Mesenchymal stem cell (in vitro differentiated cells and primary cell): Measurements from ENCODE around the gene CERK.

Source experiments
- DNase-seq: peaks from one replicate; pipeline ENCODE4 v3.0.0-alpha.2; 2013
- H2AFZ ChIP-seq: one replicate; pipeline ENCODE4 v1.6.1; 2013; ENCODE audit warnings: low read depth, mild to moderate bottlenecking, control low read depth, inconsistent platforms, low read length, moderate library complexity
- H2AK5ac ChIP-seq: 2 replicates; pipeline ENCODE4 v1.6.1; 2013; ENCODE audit warnings: low read length, moderate library complexity, mild to moderate bottlenecking, inconsistent platforms; ENCODE audit not compliant: severe bottlenecking
- H2BK120ac ChIP-seq: one replicate; pipeline ENCODE4 v1.6.1; 2013; ENCODE audit warnings: low read depth, mild to moderate bottlenecking, inconsistent platforms, low read length, moderate library complexity
- H2BK12ac ChIP-seq, 2 experiments: one replicate each; pipeline ENCODE4 v1.6.1; 2013; ENCODE audit warnings: inconsistent platforms in 2 of 2, low read length in 2 of 2, mild to moderate bottlenecking in 2 of 2, moderate library complexity in 2 of 2, control low read depth in 1 of 2
- H2BK15ac ChIP-seq: one replicate; pipeline ENCODE4 v1.6.1; 2013; ENCODE audit warnings: mild to moderate bottlenecking, low read depth, inconsistent platforms; ENCODE audit not compliant: poor library complexity, severe bottlenecking
- H2BK5ac ChIP-seq: 2 replicates; pipeline ENCODE4 v1.6.1; 2013; ENCODE audit warnings: low read depth, mild to moderate bottlenecking, low read length, control low read depth, inconsistent platforms; ENCODE audit not compliant: poor library complexity, severe bottlenecking
- H3K14ac ChIP-seq, 2 experiments: one replicate each; pipeline ENCODE4 v1.6.1; 2013; ENCODE audit warnings: inconsistent platforms in 2 of 2, low read length in 2 of 2, control low read depth in 1 of 2, mild to moderate bottlenecking in 1 of 2, moderate library complexity in 1 of 2
- H3K18ac ChIP-seq, 2 experiments: one replicate each; pipeline ENCODE4 v1.6.1; 2013; ENCODE audit warnings: inconsistent platforms in 2 of 2, low read length in 2 of 2, control low read depth in 1 of 2, low read depth in 1 of 2, mild to moderate bottlenecking in 1 of 2
- H3K23ac ChIP-seq, 2 experiments: one replicate each; pipeline ENCODE4 v1.6.1; 2013; ENCODE audit warnings: inconsistent platforms in 2 of 2, low read length in 2 of 2, mild to moderate bottlenecking in 2 of 2, moderate library complexity in 2 of 2, control low read depth in 1 of 2
- H3K27ac ChIP-seq: 2 replicates; pipeline ENCODE4 v1.5.1; 2013; ENCODE audit warnings: mild to moderate bottlenecking, moderate library complexity, low read length, control low read depth, inconsistent platforms; ENCODE audit not compliant: poor library complexity, severe bottlenecking
- H3K27me3 ChIP-seq, 2 experiments: 2 replicates each; pipeline versions ENCODE4 v1.6.1 to v1.7.0; 2013; ENCODE audit warnings: low read length in 2 of 2, mild to moderate bottlenecking in 2 of 2, moderate library complexity in 2 of 2, control low read depth in 1 of 2, inconsistent platforms in 1 of 2; ENCODE audit not compliant: control insufficient read depth in 1 of 2, insufficient read depth in 1 of 2
- H3K36me3 ChIP-seq, 2 experiments: 2 replicates each; pipeline versions ENCODE4 v1.6.1 to v1.7.0; 2013; ENCODE audit warnings: low read length in 2 of 2, control low read depth in 1 of 2, inconsistent platforms in 1 of 2, low read depth in 1 of 2, mild to moderate bottlenecking in 1 of 2; ENCODE audit not compliant: insufficient read depth in 2 of 2, control insufficient read depth in 1 of 2
- H3K4ac ChIP-seq, 2 experiments: one replicate each; pipeline ENCODE4 v1.6.1; 2013; ENCODE audit warnings: inconsistent platforms in 2 of 2, low read length in 2 of 2, mild to moderate bottlenecking in 2 of 2, moderate library complexity in 2 of 2, control low read depth in 1 of 2, low read depth in 1 of 2
- H3K4me1 ChIP-seq: 2 replicates; pipeline ENCODE4 v1.6.1; 2013; ENCODE audit warnings: low read depth, low read length, control low read depth; ENCODE audit not compliant: control insufficient read depth, insufficient read depth
- H3K4me2 ChIP-seq: 2 replicates; pipeline ENCODE4 v1.6.1; 2013; ENCODE audit warnings: low read length, mild to moderate bottlenecking, inconsistent platforms; ENCODE audit not compliant: poor library complexity, severe bottlenecking
- H3K4me3 ChIP-seq, 2 experiments: 2 replicates each; pipeline versions ENCODE4 v1.5.1 to v1.7.0; 2013; ENCODE audit warnings: low read length in 2 of 2, mild to moderate bottlenecking in 2 of 2, control low read depth in 1 of 2, low read depth in 1 of 2; ENCODE audit not compliant: insufficient read depth in 1 of 2
- H3K79me1 ChIP-seq: replicated peaks from 2 replicates; pipeline ENCODE4 v1.6.1; 2013; ENCODE audit warnings: mild to moderate bottlenecking, control low read depth, low read length, inconsistent platforms; ENCODE audit not compliant: poor library complexity, severe bottlenecking
- H3K9ac ChIP-seq: 2 replicates; pipeline ENCODE4 v1.7.0; 2013; ENCODE audit warnings: mild to moderate bottlenecking, low read length, moderate library complexity
- H3K9me3 ChIP-seq: 2 replicates; pipeline ENCODE4 v1.7.0; 2013; ENCODE audit warnings: mild to moderate bottlenecking, low read length; ENCODE audit not compliant: control insufficient read depth
- H4K8ac ChIP-seq: one replicate; pipeline ENCODE4 v1.6.1; 2013; ENCODE audit warnings: inconsistent platforms, mild to moderate bottlenecking, low read length, moderate library complexity
- H4K91ac ChIP-seq: one replicate; pipeline ENCODE4 v1.6.1; 2013; ENCODE audit warnings: mild to moderate bottlenecking, low read length, inconsistent platforms
- WGBS: methylation state at CpG from one replicate; pipeline ENCODE4 v1.1.7; 2013; ENCODE audit warnings: mixed read lengths; 5-methylcytosine and 5-hydroxymethylcytosine counted together

The CERK gene

DNA sequence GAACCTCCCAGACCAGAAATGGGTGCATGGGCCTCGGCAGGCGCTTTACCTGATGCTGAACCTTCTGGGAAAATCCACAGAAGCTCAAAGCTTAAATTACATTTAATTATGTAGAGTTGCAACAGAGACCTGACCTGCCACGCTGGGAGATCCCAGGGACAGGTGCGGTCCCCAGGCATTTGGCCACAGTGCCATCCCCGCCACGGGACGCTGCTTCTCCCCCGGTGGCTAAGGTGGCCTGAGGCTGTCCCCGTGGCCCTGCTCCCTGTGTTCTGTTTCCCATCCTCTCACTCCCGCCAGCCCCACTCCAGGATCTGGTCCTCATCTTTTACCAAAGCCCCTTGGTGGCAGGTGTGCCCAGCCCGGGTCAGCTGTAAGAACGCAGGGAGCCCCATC, 78.3 kb downstream of the CERK start:
- Histone ChIP-seq H3K4me1 (peaks cover 10% of the 10 kb centered on the region), H2BK120ac (no peak overlapping the region), H3K4me3 (no peak overlapping the region), H3K4ac (no peak overlapping the region), H3K23ac (no peak overlapping the region), H3K9ac (no peak overlapping the region), H3K9me3 (no peaks in the 10 kb centered on the region), H2AK5ac (no peak overlapping the region), H3K79me1 (peaks cover 15% of the 10 kb centered on the region), H3K18ac (no peak overlapping the region), H3K4me2 (no peak overlapping the region), H2BK5ac (no peak overlapping the region), H3K36me3 (peaks cover 6 to 62% of the 10 kb centered on the region in 2 experiments), H4K91ac (no peak overlapping the region), H3K14ac (no peak overlapping the region), H3K27me3 (no peaks in the 10 kb centered on the region), H2AFZ (no peak overlapping the region), H2BK15ac (no peak overlapping the region), H2BK12ac (peak overlapping the region in 1 of 2 experiments; percentile 12), H3K27ac (no peak overlapping the region), H4K8ac (no peak overlapping the region)
- DNase-seq, result no peak
- 93% methylated on average over 11 of the region's 12 CpGs for WGBS

DNA sequence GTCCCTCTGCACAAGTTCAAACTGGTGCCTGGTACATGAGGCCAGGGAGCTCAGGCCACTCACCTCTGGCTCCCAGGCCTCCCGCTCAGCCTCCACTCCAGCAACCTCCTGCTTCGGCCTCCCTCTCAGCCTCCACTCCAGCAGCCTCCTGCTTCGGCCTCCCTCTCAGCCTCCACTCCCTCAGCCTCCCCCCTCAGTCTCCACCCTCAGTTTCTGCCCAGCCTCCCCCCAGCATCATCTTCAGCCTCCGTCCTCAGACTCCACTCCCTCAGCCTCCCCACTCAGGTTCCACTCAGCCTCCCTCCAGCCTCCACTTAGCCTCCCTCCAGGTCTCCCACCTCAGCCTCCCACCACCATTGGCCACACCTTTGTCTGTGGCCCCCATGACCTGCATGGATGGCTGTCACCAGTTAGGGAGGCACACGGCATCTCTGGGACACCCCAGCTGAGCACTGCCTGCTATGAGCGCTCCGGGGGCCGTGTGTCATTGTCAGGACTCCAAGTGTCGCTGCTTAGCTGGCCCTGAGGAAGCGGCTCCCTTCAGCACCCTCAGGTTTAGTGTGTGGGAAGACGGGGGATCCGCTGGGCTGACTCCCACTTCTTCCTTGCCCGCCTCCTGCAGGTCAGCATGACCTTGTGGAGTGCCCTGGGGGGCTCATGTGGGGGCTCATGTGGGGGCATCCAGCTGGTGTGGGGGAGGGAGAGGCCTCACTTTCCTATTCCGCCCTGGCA, 78.8 kb downstream of the CERK start:
- peak overlapping the region; percentile 44 for H2BK15ac ChIP-seq
- no peak overlapping the region for H3K14ac ChIP-seq
- peaks cover 10% of the 10 kb centered on the region for H3K4me1 ChIP-seq
- no peak overlapping the region for H4K8ac ChIP-seq
- no peak overlapping the region for H2BK120ac ChIP-seq
- DNase-seq, result no peak
- no peak overlapping the region for H3K18ac ChIP-seq
- 94% methylated on average over 14 of the region's 14 CpGs for WGBS
- H3K4ac ChIP-seq, result no peak overlapping the region
- no peak overlapping the region for H4K91ac ChIP-seq
- no peak overlapping the region for H3K27ac ChIP-seq
- H2BK12ac ChIP-seq, result no peak overlapping the region
- no peak overlapping the region for H3K9ac ChIP-seq
- H3K4me2 ChIP-seq, result no peak overlapping the region
- H2BK5ac ChIP-seq, result no peak overlapping the region
- peak overlapping the region in 1 of 2 experiments; percentile 5 for H3K4me3 ChIP-seq
- H3K9me3 ChIP-seq, result no peaks in the 10 kb centered on the region
- no peak overlapping the region for H2AK5ac ChIP-seq
- H3K27me3 ChIP-seq, result no peaks in the 10 kb centered on the region
- H3K79me1 ChIP-seq, result peaks cover 19% of the 10 kb centered on the region
- no peak overlapping the region for H2AFZ ChIP-seq
- H3K36me3 ChIP-seq, result peaks cover 3 to 56% of the 10 kb centered on the region in 2 experiments
- H3K23ac ChIP-seq, result no peak overlapping the region

DNA sequence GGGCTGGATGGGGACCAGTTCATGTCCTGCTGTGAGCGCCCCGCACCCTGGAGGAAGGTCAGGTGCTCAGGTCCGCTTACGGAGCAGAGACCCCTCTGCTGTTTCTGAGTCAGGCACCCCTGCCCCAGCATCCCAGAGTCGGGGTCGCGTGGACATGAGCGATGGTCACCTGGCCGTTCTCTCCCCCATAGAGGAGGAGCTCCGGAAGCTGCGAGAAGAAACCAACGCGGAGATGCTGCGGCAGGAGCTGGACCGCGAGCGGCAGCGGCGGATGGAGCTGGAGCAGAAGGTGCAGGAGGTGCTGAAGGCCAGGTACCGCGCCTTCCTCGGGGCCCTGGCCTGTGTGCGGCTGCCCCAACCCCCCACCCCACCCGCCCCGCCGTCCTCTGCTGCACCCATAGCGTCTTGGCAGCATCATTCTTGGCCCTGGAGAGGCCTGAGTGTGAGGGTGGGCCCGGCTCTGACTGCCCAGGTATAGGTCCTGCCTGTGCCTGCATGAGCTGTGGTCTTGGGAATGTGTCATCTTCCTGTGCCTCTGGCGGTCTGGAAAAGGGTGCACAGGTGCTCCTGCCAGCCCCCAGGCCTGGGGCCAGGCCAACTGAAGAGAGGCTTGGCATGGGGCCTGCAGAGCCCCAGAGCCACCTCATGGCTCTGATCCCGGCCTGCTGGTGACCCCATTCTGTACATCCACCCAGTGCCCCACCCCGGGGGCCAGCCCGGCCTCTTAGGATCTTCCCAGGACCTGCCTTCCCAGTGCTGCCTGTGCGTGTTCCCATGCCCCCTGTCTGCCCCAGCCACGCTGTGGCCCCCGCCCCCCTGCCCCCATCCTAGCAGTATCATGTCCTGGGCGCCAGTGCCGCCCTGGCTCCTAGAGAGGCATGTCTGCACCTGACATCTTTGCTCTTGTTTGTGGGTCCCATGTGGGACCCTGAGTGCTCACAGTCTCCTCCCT, 79.8 kb downstream of the CERK start:
- H3K14ac ChIP-seq, result no peak overlapping the region
- H3K79me1 ChIP-seq, result peaks cover 25% of the 10 kb centered on the region
- no peak overlapping the region for H3K4me2 ChIP-seq
- no peak for DNase-seq
- H2BK12ac ChIP-seq, result no peak overlapping the region
- H3K4me3 ChIP-seq, result no peak overlapping the region
- no peak overlapping the region for H3K27ac ChIP-seq
- H3K23ac ChIP-seq, result no peak overlapping the region
- H3K36me3 ChIP-seq, result peaks cover 3 to 47% of the 10 kb centered on the region in 2 experiments
- H3K9me3 ChIP-seq, result no peaks in the 10 kb centered on the region
- peaks cover 14% of the 10 kb centered on the region for H3K4me1 ChIP-seq
- no peak overlapping the region for H2BK5ac ChIP-seq
- no peak overlapping the region for H4K8ac ChIP-seq
- H2BK120ac ChIP-seq, result no peak overlapping the region
- H3K18ac ChIP-seq, result no peak overlapping the region
- H2BK15ac ChIP-seq, result no peak overlapping the region
- no peak overlapping the region for H2AK5ac ChIP-seq
- 94% methylated on average over 30 of the region's 37 CpGs for WGBS
- H3K9ac ChIP-seq, result no peak overlapping the region
- no peak overlapping the region for H3K4ac ChIP-seq
- H3K27me3 ChIP-seq, result no peaks in the 10 kb centered on the region
- H4K91ac ChIP-seq, result no peak overlapping the region
- no peak overlapping the region for H2AFZ ChIP-seq

DNA sequence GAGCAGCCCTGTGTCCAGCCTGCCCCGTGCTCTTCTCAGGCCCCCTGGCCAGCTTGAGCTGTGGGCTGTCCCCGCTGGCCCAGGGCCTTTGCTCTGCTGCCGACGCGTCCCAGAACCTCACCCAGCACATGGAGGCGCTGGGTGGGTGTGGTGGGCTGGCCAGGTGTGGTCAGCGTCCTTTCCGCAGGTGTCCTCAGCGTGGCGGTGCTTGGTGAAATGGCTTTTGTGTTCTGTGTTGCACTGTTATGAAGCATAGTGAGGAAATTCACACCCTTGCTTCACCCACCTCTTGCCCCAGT, 80.4 kb downstream of the CERK start:
- no peak for DNase-seq
- Histone ChIP-seq H3K9ac (no peak overlapping the region), H4K8ac (no peak overlapping the region), H3K36me3 (peaks cover 3 to 40% of the 10 kb centered on the region in 2 experiments), H3K27ac (no peak overlapping the region), H2BK120ac (no peak overlapping the region), H2AFZ (no peak overlapping the region), H3K4me3 (no peak overlapping the region), H3K18ac (no peak overlapping the region), H3K27me3 (no peaks in the 10 kb centered on the region), H3K4me1 (peaks cover 21% of the 10 kb centered on the region), H2BK5ac (no peak overlapping the region), H3K23ac (no peak overlapping the region), H3K4ac (no peak overlapping the region), H3K9me3 (no peaks in the 10 kb centered on the region), H3K14ac (no peak overlapping the region), H3K4me2 (no peak overlapping the region), H3K79me1 (peaks cover 27% of the 10 kb centered on the region), H4K91ac (no peak overlapping the region), H2AK5ac (no peak overlapping the region), H2BK15ac (no peak overlapping the region), H2BK12ac (no peak overlapping the region)
- 89% methylated on average over 6 of the region's 10 CpGs for whole genome bisulfite sequencing
